Inferior parietal cortex (tissue), 1 donor: Measurements from ENCODE around the gene SMIM27.

Experiments used
- DNase-seq: peaks from one replicate; pipeline ENCODE4 v3.0.0-alpha.2; 2016; ENCODE audit errors: extremely low spot score

Gene SMIM27

GRCh38 chr9:32554591-32554990 lies 2.5 kb downstream of the SMIM27 start:
- DNase-seq: no peak

DNA sequence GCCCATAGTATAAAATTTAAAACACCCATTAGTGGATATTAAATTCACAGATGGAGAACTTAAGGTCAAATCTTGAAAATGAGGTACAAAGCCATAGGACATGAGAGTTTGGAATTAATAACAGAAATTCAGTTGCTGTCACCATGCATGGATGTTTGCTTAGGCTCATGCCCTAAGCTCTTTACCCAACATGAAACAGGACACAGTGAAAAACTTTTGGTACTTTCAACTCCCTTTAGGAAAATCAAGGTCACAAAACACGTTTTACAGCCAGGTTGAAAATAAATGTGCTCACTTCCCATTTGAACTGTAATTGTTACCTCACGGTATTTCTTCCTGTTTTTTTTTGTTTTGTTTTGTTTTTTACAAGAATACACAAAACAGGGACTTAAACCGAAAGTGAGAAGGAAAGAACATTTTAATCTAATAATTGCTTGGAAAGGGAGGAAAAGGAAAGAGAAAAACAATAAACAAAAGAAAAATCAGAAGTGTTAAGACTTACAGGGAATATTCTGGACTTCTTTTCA lies 6.3 kb downstream of the SMIM27 start:
- no peak for DNase-seq

DNA sequence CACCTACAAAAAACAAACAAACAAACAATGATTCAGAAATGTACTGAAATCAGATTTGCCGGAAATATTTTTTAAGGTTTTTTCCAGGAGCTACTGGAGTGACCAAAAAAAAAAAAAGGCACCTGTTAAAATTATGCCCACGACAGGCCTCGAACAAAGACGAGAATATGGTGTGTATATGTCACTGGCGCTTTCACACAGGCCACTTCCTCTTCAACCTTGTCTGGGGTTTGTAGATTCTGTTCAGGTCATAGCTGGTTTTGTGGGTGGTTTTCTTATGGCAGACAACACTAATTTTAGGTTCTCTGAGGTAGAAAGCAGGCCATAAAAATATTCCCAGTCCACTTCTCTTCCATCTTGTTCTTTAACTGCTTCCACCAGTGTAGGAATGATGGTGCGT lies 13.8 kb downstream of the SMIM27 start:
- no peak for DNase-seq

DNA sequence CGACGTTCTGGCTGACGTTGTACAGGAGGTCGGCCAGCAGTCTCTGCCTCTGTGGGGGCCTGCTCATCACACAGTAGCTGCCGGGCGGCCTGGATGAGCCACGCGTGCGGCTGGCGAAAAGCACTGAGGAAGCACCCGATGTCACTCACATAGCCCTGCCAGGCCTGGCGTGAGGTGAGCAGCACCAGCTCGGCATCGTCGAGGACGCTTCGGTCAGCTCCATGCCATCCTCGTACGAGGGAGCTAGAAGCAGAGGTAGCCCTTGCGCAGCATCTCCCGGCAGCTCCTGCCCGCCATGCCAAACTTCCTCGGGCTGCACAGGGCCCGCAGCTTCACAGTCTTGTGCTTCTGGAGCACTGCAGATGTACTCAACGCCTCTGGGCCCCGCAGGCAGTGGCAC lies 14.6 kb downstream of the SMIM27 start:
- no peak for DNase-seq

- DNase-seq: no peak
Measured at GRCh38 chr9:32570262-32570661, 18.1 kb downstream of the SMIM27 start.

DNA sequence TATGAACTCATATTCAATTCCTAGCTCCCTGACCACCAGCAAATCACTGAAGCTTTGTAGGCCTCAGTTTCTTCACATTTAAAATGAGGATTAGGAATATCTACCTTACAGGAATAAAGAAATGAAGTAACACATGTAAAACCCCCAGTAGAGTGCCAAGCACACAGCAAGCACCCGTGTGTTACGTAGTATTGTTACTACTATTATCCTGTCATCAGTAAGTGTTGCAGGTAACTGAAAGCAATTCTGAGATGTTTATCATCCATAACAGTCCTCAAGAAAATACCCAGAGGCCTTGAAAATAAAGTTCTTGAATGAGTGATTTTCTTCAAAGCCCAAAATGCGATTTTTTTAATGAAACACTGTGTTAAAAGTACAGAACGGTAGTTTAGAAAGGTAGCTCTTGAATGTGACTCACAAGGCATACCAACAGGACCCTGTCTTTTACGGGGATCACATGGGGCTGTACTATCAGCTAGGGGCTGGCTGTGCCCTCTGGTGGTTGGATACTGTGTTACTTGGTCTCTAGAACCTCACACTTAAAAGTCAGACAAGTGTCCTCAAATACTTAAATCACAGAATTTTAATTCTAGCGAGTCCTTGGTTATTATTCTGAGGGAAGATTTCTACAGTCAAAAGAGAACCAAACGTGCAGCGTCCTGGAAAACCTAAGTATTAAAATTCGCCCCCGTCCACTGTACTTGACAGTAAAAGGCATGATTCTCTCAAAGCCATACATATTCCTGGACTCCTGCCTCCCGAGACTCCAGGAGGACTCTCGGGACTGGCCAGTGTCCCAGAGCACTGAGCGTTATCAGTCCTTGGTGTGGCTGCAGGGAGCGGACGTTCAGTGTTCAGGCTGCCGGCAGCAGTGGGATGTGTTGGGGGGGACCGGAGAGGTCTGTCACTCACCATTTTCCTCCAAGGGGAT lies 20.1 kb downstream of the SMIM27 start:
- peak; percentile 75 for DNase-seq

DNA sequence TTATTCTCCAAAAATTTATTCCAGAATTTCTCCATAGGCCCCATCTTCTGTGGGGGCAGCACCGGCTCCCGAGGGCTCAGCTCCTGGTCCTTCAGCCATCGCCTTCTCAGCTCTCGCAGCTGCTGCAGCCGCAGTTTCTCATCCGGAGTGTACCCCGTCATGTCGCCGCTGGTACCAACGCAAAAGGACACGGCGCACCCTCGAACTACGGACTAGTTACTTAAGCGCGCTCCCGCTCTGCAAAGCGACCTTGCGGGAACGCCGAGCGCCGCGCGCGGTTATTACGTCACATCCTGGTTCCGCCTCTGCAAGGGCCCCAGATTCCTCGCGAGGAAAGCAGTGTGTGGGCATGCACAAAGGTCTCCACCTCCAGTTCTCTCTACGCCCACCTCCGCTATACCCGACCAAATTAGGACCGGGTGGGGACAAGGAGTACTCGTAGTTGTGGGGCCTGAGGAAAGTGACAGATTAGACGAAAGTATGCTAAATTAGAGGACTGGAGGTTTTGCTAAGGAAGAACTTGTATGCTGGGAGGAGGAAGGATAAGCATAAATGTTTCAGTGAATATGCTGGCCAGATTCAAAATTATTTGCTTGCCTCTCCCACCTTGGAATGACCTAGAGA lies 20.9 kb downstream of the SMIM27 start, which contains the start of gene NDUFB6:
TSS of gene NDUFB6 (minus strand) at position 260 of the 624 bp plus-strand sequence. CDS start at position 161, 99 bp downstream.
- DNase-seq: peak; percentile 96

GRCh38 chr9:32573821-32574220 lies 21.7 kb downstream of the SMIM27 start:
- DNase-seq: no peak

GRCh38 chr9:32574858-32575257 lies 22.7 kb downstream of the SMIM27 start:
- DNase-seq: no peak

DNA sequence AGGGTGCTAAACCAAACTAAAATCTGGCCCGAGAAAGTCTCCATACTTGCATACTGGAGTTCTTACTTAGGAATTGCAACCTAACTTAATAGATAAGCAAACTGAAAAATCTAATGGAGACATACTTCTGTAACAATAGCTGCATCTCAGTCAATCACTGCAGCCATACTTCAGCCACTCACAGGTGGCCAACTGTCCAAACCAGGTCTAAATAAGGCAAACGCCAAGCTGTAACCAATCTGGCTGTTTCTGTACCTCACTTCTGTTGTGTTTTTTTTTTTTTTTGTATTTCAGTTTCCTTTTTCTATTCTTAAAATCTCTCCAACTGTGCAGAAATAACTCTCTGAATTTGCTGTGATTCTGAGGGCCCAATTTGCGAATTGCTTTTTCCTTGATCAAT lies 25.2 kb downstream of the SMIM27 start:
- no peak for DNase-seq

DNA sequence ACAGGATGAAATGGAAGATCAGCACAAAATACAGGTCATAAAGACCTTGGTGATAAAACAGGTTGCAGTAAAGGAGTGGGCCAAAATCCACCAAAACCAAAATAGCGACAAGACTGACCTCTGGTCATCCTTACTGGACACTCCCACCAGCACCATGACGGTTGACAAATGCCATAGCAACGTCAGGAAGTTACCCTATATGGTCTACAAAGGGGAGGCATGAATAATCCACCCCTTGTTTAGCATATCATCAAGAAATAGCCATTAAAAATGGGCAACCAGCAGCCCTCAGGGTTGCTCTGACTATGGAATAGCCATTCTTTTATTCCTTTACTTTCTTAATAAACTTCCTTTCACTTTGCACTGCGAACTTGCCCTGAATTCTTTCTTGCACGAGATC lies 26.8 kb downstream of the SMIM27 start:
- no peak for DNase-seq

DNA sequence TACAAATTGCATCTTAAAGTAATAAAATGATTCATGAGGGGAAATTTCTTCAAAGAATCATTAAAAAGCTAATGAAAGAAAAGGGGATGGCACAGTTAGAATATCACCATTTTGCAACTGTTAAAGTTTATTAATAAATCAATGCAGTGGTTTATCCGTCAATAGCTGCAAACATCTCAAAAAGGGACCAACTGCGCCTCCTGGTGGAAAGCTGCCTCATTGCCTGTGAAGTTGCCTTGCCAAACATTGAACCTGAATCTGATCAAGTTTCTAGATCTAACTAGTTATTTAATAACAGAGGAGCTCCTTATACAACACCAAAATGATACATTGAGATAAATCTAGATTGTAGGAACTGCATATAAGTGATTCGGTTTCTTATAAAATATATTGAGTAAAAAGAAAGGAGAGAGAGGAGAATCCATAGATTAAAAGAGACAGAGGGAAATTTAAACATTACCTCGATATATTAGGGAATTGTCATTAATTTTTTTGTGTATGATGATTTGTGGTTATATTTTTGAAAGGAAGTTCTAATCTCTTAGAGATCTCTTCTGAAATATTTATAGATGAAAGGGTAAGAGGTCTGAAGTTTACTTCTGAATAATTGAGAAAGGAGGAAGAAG lies 27.7 kb downstream of the SMIM27 start:
- DNase-seq: peak; percentile 86

DNA sequence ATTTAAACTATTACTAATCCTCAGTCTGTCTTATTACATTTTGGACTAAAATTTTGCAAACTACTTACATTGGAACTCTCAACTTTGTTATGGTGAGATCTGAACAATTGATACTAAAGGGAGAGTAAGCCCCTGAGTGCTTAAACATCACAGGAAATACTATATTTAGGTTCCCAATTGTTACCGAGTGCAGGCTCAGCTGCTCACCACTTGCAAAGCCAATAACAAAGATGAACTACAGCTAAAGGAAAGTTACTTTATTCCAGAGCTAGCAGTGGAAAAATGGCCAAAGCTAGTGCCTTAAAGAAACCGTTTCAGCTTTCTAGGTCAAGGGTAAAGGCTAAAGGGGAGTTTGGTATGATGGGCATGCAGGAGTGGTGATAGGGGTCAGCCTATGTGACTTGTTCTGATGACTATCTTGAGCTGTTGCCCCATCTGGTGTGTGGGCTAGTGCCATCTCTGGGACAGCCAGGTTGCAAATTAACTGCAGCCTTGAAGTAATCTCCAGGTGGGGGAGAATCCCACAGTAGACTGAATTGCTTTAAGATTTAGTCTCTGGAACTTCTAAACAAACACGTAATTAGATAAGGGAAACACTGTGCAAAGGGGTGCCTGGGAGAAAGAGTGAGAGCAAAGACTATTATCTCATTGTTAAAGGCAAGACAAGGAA lies 28.6 kb downstream of the SMIM27 start:
- no peak for DNase-seq

GRCh38 chr9:32581512-32582143 lies 29.5 kb downstream of the SMIM27 start:
- DNase-seq: peak; percentile 69

GRCh38 chr9:32584784-32585183 lies 32.7 kb downstream of the SMIM27 start:
- DNase-seq: no peak

DNA sequence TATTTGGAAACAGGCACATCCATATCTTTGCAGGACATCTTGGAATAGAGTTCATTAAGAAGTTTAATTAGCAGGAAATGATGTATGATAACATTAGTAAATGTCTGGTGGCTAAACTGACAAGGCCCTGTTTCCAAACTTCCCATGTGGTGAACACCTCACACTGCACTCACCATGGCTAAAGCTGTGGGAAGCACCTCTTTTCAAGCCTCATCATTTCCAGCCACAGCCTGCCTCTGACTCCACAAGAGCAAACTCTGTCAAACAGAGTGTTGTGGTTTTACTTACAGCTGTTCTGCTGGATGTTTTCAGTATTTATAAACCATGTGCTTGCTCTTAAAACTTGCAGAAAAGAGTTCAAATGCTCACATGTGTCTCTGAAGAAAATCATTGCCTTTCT lies 35.8 kb downstream of the SMIM27 start:
- no peak for DNase-seq

- peak; percentile 69 for DNase-seq
Measured at GRCh38 chr9:32589083-32589723, 37.1 kb downstream of the SMIM27 start.

DNA sequence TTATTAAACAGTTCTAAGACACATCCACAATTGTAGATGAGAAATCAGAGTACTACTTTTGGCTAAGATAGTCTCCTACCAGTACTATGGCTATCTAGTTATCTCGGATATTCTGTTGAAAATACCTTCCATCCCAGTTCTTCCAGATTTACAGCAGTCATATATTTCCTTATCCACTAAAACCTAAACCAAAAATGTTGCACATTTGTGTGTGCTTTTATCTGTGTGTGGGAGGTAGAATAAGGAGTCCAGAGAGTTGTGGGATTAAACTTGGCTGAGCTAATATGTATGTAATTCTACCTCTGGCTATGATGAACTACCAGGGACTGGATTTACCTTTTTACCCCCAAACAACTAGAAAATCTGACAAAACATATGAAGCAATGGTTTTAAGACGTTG lies 38.3 kb downstream of the SMIM27 start:
- no peak for DNase-seq

GRCh38 chr9:32590898-32591297 lies 38.8 kb downstream of the SMIM27 start:
- DNase-seq: no peak

GRCh38 chr9:32596096-32596865 lies 44.2 kb downstream of the SMIM27 start:
- no peak for DNase-seq
